Activated CD4-positive, alpha-beta T cell treated with anti-CD3 and anti-CD28 coated beads, Interleukin-2, amount 50 U/mL, for 24 hours (primary cell): Measurements from ENCODE around the gene CRYGN.

Source experiments
- DNase-seq, 2 donors: peaks; one replicate each; pipeline ENCODE4 v3.0.0-alpha.2; 2020; ENCODE audit warnings: low read depth in 1 of 2, low spot score in 1 of 2

The CRYGN gene

DNA sequence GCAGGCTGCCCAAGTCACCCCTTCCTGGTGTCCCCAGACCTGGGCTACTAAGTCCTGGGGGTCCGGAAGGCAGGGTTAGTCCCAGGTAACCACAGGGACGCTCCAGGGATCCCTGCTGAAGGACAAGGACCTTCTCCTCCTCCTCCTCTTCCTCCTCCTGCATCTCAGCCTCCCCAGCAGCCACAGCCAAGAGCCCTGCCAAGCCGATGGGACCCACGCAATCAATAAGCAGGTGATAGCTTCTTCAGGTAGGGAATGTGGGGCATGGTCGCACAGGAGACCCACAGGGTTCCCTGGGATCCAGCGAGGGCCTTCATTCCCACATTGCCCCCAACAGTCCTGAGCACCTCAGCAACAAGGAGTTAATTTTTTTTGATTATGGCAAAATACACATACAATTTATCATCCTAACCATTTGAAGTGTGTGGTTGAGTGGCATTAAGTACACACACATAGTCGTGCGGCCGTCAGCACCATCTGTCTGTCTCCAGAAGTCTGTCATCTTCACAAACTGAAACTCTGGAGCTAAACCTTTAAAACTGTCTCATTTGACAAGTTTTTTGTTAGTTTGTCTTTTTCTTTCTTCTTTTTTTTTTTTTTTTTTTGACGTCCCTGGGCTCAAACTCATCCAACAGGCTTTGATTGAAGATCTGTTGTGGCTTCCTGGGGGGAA lies 12.1 kb downstream of the CRYGN start:
- DNase-seq = no peak

DNA sequence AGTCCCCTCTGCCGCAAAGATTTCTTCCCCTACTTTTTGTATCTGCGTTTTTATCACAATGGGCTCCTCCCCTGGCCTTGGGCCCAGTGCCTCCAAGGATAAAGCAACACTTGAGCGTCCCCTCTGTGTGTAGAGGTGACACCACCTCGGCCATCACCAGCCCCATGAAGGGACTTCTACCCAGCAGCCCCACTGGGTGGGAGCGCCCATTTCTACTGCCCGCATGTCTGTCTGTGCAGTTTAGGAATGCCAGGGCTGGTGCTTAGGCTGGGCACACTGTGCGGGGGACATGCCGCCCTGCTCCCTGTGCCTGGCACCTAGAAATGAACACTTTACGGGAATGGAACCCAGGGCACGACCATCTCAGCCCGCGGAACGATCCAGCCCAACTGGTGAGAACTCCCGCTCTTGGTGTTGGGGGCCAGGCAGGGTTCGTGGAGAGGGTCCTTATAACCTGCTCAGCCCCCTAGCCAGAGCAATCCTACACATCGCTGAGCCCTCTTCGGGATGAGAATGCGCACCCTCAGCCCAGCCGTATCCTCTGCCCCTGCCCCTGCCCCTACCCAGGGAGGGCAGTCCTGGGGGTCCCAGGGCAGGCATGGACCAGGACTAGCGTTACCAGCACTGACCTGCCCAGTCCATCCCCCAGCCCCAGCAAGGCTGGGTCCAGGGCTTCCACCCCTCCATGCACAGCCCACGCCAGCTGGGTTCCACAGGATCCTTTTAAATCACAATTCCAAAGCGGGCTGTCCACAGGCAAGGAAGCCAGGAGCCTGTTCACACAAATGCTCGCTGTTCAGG lies 12.8 kb downstream of the CRYGN start:
- DNase-seq = no peak

DNA sequence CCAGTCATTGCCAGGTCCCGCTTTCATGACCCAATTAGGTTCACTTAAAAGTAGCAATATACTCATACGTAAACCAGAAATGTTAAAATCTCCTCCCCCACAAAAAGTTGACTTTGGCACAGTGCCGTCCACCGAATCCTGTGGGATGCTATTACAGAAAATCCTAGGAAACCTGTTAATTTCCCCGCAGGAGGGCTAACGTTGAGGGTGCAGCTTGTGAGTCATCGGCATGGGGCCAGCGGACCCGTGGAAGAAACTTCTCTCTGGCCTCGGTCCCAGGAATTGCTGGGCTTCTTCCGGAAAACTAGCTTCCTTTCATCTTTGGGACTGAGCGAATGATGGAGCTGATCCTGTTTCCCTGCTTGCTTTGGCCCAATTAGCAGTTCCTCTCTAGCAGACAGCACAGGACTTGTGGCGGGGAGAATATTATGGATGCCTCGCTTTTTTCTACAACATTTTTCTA lies 13.5 kb downstream of the CRYGN start:
- no peak for DNase-seq

DNA sequence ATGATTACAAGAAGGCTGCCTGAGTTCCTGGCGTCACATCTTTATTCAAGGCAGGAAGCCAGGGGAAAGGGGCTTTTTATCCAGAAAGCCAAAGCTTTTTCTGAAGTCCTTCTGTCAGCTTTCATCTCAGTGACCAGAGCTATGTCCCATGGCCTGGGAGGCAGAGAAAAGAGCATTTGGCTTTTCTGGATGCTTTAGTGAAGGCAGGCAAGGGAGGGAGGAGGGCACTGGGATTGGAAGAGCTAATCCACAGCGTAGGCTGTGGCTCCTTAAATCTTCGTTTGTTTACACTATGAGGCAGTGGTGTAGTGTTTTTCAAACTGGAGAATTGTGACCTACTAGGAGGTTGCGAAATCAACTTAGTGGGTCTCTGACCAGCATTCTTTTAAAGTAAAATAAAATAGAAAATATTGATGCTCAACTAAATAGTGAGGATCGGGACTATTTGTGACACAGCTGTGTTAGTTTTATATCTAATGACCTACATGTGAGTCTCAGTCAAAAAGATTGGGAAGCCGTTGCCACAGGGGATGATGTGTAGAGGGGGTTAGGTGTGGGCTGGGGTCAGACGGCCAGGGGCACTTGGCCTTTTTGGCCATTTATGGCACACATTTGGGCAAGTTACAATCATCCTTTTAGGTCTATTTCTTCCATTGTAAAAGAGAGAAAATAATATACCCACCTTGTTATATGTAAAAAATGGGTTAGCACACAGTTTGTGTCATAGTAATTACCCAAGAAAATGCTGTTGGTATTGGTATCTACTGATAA lies 14.1 kb downstream of the CRYGN start:
- DNase-seq = no peak

DNA sequence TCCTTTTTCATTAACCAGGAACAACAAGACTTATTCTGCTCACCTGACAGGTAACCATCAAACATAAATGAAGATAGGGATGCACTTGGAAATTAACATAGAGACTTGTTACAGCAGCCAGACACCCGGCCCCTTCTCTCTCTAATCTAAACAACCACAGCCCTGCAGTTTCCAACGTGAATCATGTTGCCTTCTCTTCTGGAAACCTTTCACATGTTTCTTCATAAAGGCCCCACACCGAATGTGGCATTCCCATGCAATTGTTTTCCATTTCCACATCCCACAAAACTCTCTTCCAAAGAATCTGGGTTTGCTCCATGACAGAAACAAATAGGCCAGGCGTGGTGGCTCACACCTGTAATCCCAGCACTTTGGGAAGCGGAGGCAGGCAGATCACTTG lies 15.1 kb downstream of the CRYGN start:
- DNase-seq = no peak

DNA sequence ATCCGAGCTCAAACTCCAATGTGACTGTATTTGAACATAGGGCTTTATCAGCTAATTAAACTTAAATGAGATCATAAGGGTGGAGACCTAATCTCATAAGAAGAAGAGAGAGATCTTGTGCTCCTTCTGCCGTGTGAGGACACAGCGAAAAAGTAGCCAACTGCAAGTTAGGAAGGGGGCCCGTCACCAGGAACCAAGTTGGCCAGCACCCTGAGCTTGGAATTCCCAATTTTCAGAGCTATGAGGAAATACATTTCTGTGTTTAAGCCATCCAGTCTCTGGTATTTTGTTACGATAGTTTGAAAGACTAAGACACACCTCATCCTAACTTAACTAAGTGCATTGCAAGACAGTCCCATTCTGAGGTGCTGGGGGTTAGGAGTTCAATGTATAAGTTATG lies 16.0 kb downstream of the CRYGN start:
- no peak for DNase-seq

DNA sequence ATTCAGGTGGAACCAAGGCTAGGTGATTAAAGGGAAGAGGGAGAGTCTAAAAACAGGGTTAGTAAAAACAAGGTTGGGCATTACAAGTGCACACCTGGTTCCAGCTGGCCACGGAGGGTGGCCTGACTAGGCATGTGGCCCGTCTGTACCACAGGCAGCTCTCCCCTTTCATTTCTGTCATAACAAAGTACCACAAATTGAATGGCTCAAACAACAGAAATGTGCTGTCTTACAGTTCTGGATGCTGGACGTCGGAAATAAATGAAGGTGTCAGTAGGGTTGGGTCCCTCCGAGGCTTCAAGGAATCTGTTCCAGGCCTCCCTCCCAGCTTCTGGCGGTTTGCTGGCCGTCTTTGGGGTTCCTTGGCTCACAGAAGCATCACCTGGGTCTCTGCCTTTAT lies 16.7 kb downstream of the CRYGN start:
- DNase-seq = no peak

DNA sequence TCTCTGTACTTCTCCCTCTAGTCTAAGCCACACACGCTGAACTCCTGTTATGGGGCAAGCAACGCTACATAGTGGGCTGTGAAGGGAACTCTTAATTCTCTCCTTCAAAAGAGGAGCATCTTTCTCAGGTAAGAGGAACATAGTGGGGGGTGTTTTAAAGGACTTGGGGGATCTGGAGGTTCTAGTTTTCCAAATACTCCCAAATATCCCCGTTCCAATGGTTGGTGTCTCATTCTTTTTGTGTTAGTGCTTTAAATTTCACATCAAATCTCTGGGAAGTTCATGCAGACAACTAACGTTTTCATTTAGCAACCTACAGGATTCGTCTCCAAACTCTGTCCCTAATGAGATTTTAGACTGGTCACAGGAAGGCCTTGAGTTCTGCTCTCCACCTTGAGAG lies 17.7 kb downstream of the CRYGN start:
- no peak for DNase-seq

DNA sequence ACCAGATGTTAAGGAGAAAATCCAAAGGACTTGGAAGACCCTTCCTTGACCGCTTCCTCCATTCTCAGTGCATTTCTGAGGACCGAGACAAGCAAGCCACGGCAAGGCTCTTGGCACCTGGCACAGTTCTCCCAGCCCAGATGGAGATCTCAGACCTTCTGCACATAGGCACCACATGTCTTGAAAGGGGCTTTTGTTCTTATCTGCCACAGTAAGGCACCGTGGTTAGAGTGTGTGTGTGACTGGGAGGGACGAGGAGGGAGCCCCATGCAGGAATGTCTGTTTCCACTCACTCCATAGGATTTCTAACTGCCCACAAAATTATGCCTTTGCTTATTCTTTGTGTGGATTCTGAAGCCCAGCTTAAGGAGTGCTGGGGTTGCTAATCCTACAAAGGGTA lies 19.8 kb downstream of the CRYGN start:
- DNase-seq = no peak

DNA sequence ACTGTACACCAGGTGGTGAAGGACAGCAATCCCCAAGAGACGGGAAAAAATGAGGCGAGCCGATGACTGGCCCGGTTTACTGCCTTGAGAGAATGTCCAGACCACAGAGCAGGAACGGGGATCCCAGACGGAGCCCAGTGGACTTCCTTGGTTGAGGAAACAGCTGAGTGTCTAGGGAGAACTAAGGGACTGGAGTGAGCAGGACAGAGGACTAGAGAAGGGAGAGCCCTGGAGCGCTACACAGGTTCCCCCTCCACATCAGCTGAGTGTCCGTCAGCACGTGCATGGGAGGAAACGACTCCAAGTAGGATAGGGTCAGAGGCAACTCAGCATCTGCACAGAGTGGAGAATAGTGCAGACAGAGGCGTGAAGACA lies 23.0 kb downstream of the CRYGN start:
- DNase-seq = no peak

DNA sequence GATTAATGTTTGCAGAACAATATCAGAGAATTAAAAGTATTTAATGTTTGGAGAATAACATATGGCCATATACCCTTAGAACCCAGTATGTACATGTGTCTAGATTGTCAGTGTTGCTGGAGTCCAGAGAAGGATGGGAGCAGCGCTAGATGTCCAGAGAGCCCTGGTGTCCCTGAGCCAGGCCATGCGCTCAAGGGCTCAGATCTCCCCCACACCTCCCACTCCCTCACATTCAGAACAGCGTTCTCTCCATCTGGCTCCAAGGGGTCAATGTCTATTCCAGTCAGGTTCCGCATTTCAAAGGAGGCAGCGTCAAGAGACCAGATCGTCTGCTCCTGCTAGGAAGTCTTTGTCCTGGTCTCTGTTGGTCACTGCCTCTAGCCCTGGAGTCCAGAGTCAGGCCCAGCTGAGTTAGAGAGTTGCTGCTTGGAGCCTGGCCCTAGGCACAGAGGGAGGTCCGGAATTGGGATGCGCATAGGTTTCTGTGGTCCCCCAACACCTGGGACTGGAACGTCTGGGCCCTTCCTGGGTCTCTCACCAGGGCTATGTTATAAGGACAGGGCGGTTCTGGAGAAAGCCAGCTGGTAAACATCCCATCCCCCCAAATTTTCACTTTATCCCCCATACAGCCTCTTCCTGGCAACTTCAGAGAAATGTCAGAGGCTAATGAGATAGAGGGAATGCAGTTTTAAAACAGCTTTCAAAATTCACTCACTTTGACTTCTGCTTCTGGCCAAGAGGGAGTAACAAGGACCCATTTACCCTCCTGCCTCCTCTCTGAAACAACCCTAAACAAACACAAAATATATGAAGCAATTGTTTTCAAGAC lies 23.6 kb downstream of the CRYGN start:
- DNase-seq = no peak

DNA sequence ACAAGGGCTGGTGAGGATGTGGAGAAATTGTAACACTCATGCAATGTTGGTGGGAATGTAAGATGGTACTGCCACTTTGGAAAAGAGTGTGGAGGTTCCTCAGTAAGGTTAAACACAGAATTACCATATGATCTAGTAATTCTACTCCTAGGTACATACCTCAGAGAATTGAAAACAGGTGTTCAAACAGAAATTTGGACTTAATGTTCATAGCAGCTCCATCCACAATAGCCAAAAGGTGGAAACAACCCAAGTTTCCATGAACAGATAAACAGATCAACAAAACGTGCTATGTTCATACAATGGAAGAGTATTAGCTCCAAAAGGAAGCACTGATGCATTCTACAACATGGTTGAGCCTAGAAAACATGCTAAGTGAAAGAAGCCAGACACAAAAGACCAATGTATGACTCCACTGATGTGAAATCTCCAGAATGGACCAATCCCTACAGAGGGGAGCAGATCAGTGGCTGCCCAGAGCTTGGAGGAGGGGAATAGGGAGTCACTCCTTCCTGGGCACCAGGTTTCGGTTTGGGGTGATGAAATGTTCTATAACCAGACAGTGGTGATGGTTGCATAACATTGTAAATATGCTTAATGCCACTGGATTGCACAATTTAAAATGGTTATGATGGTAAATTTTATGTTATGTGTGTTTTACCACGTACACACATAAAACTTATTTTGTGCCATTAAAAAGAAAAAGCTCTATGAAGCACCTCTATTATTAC lies 24.4 kb downstream of the CRYGN start:
- no peak for DNase-seq

DNA sequence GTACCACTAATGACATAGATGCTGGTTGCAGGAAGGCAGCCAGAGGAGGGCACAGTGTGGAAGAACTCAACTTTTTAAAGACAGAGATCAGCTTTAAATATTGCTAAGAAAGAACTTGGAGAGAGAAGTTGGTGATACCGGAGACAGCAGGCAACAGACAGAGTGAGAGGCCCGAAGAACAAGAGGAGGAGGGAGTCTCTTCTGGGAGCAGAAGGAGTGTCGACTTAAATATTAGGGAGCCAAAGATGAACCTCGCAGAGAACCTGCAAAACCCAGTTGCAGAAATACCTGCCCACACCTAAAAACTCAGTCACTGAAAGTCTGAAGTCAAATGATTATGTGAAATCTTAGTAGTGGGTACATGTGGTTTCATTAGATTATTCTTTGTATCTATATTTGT lies 26.7 kb downstream of the CRYGN start:
- DNase-seq = no peak

DNA sequence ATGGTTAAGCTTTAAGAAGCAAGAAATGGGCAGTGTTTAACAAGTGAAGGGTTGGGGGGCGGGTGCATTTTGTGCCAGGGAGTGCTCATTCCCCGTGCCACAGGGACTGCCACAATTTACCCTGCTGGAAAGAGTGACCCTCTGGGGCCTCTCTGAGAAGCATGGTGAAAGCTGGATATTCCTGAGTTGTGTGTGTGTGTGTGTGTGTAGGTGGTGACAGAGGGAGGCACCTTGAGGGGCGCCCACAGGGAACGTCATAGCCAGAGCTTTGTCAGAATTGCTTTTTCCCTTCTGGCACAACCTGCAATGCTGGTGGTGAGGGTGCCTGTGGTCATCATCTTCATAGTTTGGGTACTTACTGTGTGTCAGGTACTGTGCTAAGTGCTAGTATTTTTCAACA lies 27.6 kb downstream of the CRYGN start:
- DNase-seq = no peak

DNA sequence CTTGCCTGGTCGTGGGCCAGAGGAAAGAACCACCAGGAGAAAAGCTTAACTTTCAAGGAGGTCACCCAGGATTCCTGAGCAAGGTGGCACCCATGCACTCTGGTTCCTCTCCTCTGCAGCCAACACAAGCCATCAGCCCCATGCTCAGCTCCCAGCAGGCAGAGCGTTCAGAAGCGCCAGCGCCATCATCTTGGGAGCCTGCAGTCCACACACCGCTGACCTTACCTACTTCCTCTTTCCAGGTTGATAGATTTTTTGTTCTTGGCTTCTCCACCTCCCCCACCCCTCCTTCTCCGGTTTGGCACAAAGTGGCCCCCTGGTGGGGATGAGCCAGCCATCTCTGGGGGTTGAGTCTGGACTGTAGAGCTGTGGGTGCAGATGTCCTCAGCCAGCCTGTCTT lies 28.4 kb downstream of the CRYGN start:
- no peak for DNase-seq

DNA sequence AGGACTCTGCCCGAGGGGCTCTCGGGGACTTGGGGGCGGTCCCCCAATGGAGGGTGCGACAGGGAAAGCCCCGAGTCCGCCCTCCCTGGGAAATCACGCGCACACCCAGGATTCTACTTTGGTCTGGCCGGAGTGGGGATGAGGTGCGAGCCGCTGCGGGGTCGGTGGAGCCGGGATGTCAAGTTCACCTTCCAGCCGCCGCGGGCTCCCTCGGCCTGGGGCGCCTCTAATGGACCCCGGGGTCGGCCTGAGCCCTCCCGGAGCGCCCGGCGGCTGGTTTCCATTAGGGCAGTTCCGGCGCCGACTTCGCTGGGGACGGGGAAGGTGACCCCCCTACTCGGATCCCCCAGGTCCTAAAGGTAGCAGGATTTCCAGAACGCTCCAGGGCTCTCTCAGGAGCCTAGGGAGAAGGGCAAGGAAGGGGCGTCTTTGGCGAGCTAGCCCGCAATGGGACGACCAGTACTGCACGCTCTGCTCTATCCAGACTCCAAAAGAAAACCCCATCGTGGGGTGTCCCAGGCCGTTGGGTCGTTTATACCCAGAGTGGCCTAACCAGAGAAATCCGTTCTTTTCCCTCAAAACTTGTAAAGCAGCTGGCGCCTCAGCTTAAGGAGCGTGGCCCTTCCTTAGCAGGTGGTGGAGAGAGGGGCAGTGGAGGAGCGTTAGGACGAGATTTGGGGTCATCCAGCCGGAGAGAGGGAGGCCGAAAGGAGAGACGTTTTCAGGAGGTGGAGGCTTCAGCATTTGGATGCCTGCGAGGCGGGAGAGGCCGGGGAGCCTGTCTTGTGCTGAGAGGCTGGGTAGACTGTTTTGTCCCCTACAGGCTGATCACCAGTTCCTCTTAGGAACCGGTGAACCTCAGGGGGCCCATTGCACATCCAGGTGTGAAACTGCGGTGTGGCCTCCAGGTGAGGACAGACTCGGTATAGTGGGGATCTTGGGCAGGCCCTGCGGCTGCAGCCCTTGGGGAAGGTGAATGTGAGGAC lies 29.2 kb downstream of the CRYGN start:
- no peak for DNase-seq

DNA sequence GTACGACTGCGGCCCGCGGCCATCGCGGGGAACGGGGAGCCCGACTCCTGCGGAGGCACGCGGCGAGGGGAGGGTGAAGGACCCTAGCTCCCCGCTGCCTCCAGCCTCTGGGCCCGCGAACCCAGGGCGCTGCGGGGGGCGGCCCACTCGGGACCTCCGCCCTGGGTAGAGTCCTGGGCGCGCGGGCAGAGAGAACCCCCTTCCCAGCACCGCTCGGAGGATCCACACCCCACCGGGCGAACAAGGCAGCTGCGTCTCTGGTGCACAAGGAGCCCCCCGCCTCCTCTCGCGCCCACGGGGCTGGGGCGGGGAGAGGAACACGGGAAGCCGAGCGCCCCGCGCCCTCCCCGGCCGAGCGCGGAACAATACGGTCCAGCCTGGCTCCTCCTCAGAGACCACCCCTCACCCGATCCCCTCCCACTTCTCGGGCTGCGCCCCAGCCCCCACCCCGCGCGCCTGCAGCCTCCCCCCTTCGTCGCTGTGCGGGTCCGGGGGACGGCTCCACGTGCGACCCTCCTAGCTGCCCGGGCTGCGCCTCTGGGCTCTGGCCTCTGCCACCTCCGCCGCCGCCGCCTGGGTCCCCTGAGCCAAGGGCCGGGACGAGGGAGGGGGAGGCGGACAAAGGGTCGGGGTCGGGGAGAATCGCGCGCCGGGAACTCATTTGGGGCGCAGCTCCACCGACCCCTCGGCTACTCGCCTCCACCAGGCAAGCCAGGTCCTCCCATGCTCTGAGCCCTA lies 30.1 kb downstream of the CRYGN start, which contains the start of gene WDR86:
TSS of gene WDR86 (minus strand) at position 372 of the 738 bp plus-strand sequence. CDS start 449 bp downstream, outside the sequence.
- no peak for DNase-seq

DNA sequence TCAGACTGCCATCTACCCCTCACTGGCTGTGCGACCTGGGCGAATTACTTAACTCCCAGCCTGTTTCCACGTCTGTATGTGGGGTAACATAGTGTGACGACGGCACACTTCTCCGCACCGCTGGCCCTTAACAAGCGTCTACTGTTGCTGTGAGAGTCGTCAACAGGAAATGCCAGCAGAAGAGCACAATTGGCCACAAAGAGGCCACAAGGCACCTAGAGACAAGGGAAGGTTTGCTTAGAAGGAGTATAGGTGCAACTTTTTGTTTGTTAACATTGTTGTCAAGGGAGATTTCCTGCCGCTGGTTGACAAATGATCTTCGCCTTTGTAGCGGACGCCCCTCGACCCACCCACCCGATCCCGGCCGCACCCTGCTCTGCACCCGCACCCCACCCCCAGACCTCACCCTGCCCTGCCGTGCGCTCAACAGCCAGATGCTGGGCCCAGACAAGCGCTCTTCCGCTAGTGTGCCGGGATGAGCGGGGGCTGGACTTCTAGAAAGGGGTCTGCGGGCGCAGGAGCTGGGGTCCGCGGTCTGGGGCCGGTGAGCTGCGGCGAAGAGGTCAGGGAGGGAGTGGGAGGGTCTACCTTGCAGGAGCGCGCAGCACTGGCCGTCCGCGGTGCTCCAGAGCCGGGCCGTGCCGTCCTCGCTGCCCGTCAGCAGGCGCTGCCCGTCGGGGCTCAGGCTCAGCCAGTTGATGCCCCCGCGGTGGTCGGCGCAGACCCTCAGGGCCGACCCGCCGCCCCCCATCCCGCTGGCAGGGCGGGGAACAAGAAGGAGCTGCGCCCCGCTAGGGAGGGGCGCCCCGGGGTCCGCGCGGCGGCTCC lies 30.9 kb downstream of the CRYGN start:
- no peak for DNase-seq
